SK-N-SH (cell line): ENCODE measurements around the gene OR13C3. TPM values are rescaled to one million over a fixed set of nuclear protein-coding genes. Genes with fewer than 3 reads are reported as not detected.

ENCODE experiments used
- CTCF ChIA-PET: fragments of 300-600, 350-600 bp; formaldehyde crosslinking; extraction: SDS; loops from one replicate; lab custom pipeline; 2021; lab: Yijun Ruan, JAX
- POLR2A ChIA-PET: fragments of 350-600 bp; sonication (Branson Sonifier 250); formaldehyde crosslinking; extraction: SDS; loops from one replicate; lab custom pipeline; 2020; ENCODE audit warnings: antibody characterized with exemption, inconsistent platforms; lab: Yijun Ruan, JAX
- DNase-seq: peaks from one replicate; pipeline ENCODE4 v3.0.0; 2012
- H2AFZ ChIP-seq: fragments of 200-600 bp; sonication (generic); 2 replicates; pipeline ENCODE4 v1.8.1; 2016; ENCODE audit warnings: antibody characterized with exemption, mild to moderate bottlenecking, low read depth
- H3F3A ChIP-seq: fragments of 200-600 bp; sonication (generic); replicated peaks from 2 replicates; pipeline ENCODE3; 2016; ENCODE audit warnings: antibody characterized with exemption, mild to moderate bottlenecking; ENCODE audit not compliant: insufficient read depth
- H3K27ac ChIP-seq, 2 experiments: fragments of 200-500 bp in 1 of 2; fragments of 200-600 bp in 1 of 2; sonication (Bioruptor generic) in 1 of 2; sonication (generic), shearing (Covaris generic) in 1 of 2; 2 replicates each; pipeline versions ENCODE4 v1.5.1 to v1.6.1; 2014 to 2016; ENCODE audit warnings: low read depth in 2 of 2, inconsistent platforms in 1 of 2, low read length in 1 of 2, mild to moderate bottlenecking in 1 of 2, mixed read lengths in 1 of 2
- H3K27me3 ChIP-seq: fragments of 200-600 bp; sonication (generic), shearing (Covaris generic); 2 replicates; pipeline ENCODE4 v1.6.1; 2016; ENCODE audit warnings: mixed run types; ENCODE audit not compliant: insufficient read depth
- H3K36me3 ChIP-seq, 2 experiments: fragments of 200-500 bp in 1 of 2; fragments of 200-600 bp in 1 of 2; sonication (Bioruptor generic) in 1 of 2; sonication (generic) in 1 of 2; replicated peaks in 1 of 2; 2 replicates each; pipeline versions ENCODE3 to v1.5.1; 2014 to 2016; ENCODE audit warnings: low read length in 1 of 2, mild to moderate bottlenecking in 1 of 2; ENCODE audit not compliant: insufficient read depth in 2 of 2, control insufficient read depth in 1 of 2
- H3K4me1 ChIP-seq, 2 experiments: fragments of 200-500 bp in 1 of 2; fragments of 200-600 bp in 1 of 2; sonication (Bioruptor generic) in 1 of 2; sonication (generic), shearing (Covaris generic) in 1 of 2; 2 replicates each; pipeline versions ENCODE4 v1.5.1 to v1.6.1; 2014 to 2016; ENCODE audit warnings: low read depth in 1 of 2, low read length in 1 of 2, mixed run types in 1 of 2; ENCODE audit not compliant: insufficient read depth in 2 of 2, control insufficient read depth in 1 of 2
- H3K4me2 ChIP-seq: fragments of 200-600 bp; sonication (generic), shearing (Covaris generic); 2 replicates; pipeline ENCODE4 v1.6.1; 2017; ENCODE audit warnings: mixed run types
- H3K4me3 ChIP-seq, 2 experiments: fragments of 200-500 bp in 1 of 2; fragments of 200-600 bp in 1 of 2; sonication (Bioruptor generic) in 1 of 2; sonication (generic), shearing (Covaris generic) in 1 of 2; 2 replicates each; pipeline versions ENCODE4 v1.5.1 to v1.8.1; 2014 to 2016; ENCODE audit warnings: low read depth in 2 of 2, inconsistent platforms in 1 of 2, low read length in 1 of 2, mild to moderate bottlenecking in 1 of 2, mixed read lengths in 1 of 2, moderate library complexity in 1 of 2
- H3K79me2 ChIP-seq: fragments of 200-600 bp; sonication (generic); 2 replicates; pipeline ENCODE4 v1.8.1; 2017; ENCODE audit warnings: mild to moderate bottlenecking; ENCODE audit not compliant: insufficient read depth
- H3K9ac ChIP-seq: fragments of 200-600 bp; sonication (generic); 2 replicates; pipeline ENCODE4 v1.6.1; 2017; ENCODE audit warnings: mixed run types
- H3K9me2 ChIP-seq: fragments of 200-600 bp; sonication (generic); 2 replicates; pipeline ENCODE4 v1.6.1; 2017; ENCODE audit warnings: mixed run types
- H3K9me3 ChIP-seq: fragments of 200-600 bp; sonication (generic); 2 replicates; pipeline ENCODE4 v1.6.1; 2017; ENCODE audit warnings: mixed run types, mild to moderate bottlenecking, moderate library complexity
- H4K20me1 ChIP-seq: fragments of 200-600 bp; sonication (generic); 2 replicates; pipeline ENCODE4 v1.6.1; 2017; ENCODE audit warnings: mild to moderate bottlenecking, mixed run types; ENCODE audit not compliant: insufficient read depth
- CHD2 ChIP-seq: fragments of 150-350 bp; IDR thresholded peaks from 2 replicates; pipeline ENCODE4 v1.6.1; 2018; ENCODE audit warnings: low read length; ENCODE audit not compliant: partially characterized antibody
- ELF1 ChIP-seq: IDR thresholded peaks from 2 replicates; pipeline ENCODE4 v1.4.0; 2012
- EP300 ChIP-seq, 2 experiments: IDR thresholded peaks; 2 replicates each; pipeline versions ENCODE4 v1.4.0 to v1.6.1; 2012; ENCODE audit warnings: borderline replicate concordance in 1 of 2, low read depth in 1 of 2, low read length in 1 of 2
- FOSL2 ChIP-seq: IDR thresholded peaks from 2 replicates; pipeline ENCODE4 v1.4.0; 2012; ENCODE audit warnings: low read depth, mild to moderate bottlenecking, moderate library complexity, borderline replicate concordance
- FOXJ3 ChIP-seq: sonication (generic); formaldehyde crosslinking; IDR thresholded peaks from 2 replicates; pipeline ENCODE4 v1.5.1; 2020; ENCODE audit warnings: mild to moderate bottlenecking, missing genetic modification reagents
- GABPA ChIP-seq: IDR thresholded peaks from 2 replicates; pipeline ENCODE4 v1.4.0; 2012; ENCODE audit warnings: low read depth, mild to moderate bottlenecking
- NFIC ChIP-seq: IDR thresholded peaks from 2 replicates; pipeline ENCODE4 v1.4.0; 2012; ENCODE audit warnings: borderline replicate concordance
- NRF1 ChIP-seq: IDR thresholded peaks from 2 replicates; pipeline ENCODE4 v1.6.1; 2012; ENCODE audit warnings: low read depth, mild to moderate bottlenecking, low read length
- RCOR1 ChIP-seq: fragments of 150-350 bp; IDR thresholded peaks from 2 replicates; pipeline ENCODE4 v1.6.1; 2017; ENCODE audit warnings: antibody characterized with exemption, low read length
- RXRA ChIP-seq: IDR thresholded peaks from 2 replicates; pipeline ENCODE4 v1.4.0; 2012; ENCODE audit warnings: low read depth, mild to moderate bottlenecking, borderline replicate concordance
- SMC3 ChIP-seq: IDR thresholded peaks from 2 replicates; pipeline ENCODE4 v1.6.1; 2012; ENCODE audit warnings: low read depth, low read length, improper control_type of control experiment
- TAF1 ChIP-seq: IDR thresholded peaks from 2 replicates; pipeline ENCODE4 v1.6.1; 2012; ENCODE audit warnings: low read depth, mild to moderate bottlenecking, low read length, moderate library complexity, borderline replicate concordance
- TEAD4 ChIP-seq: IDR thresholded peaks from 2 replicates; pipeline ENCODE4 v1.4.0; 2012; ENCODE audit warnings: mild to moderate bottlenecking, borderline replicate concordance; ENCODE audit not compliant: insufficient read depth
- YY1 ChIP-seq: IDR thresholded peaks from 2 replicates; pipeline ENCODE4 v1.4.0; 2012; ENCODE audit warnings: low read depth, mild to moderate bottlenecking
- WGBS: methylation state at CpG from one replicate; pipeline ENCODE4 v1.1.6; 2017; ENCODE audit warnings: low lambda C conversion rate; 5-methylcytosine and 5-hydroxymethylcytosine counted together
- polyA plus RNA-seq, 3 experiments: library from polyadenylated mRNA; depleted of rRNA; stranded (reverse); fragments of >200 nt; gene quantifications; 2 replicates each; pipeline ENCODE4 v1.2.3, GENCODE V29; 2012
- TF ChIP-seq, protein P1 (sequence below): fragments of 150-350 bp; IDR thresholded peaks from 2 replicates; pipeline ENCODE4 v1.6.1; 2016; ENCODE audit warnings: mild to moderate bottlenecking, low read depth, low read length
- TF ChIP-seq, protein P2 (sequence below): IDR thresholded peaks from 2 replicates; pipeline ENCODE4; 2012
- TF ChIP-seq, protein P3 (sequence below): IDR thresholded peaks from 2 replicates; pipeline ENCODE4 v1.4.0; 2012; ENCODE audit warnings: low read depth, borderline replicate concordance
- TF ChIP-seq, protein P4 (sequence below): IDR thresholded peaks from 2 replicates; pipeline ENCODE4 v1.4.0; 2012; ENCODE audit warnings: low read depth, borderline replicate concordance
- TF ChIP-seq, protein P5 (sequence below): fragments of 150-350 bp; IDR thresholded peaks from 2 replicates; pipeline ENCODE4 v1.6.1; 2017; ENCODE audit warnings: antibody characterized with exemption, low read length, low read depth, borderline replicate concordance
- TF ChIP-seq, protein P6 (sequence below): fragments of 200-600 bp; sonication (generic); IDR thresholded peaks from 2 replicates; pipeline ENCODE4 v1.6.1; 2017; ENCODE audit warnings: antibody characterized with exemption, mild to moderate bottlenecking, moderate library complexity

Gene OR13C3
- polyA plus RNA-seq, 1 of the 3 experiments (the other 2 are of a cell fraction), result not detected

DNA sequence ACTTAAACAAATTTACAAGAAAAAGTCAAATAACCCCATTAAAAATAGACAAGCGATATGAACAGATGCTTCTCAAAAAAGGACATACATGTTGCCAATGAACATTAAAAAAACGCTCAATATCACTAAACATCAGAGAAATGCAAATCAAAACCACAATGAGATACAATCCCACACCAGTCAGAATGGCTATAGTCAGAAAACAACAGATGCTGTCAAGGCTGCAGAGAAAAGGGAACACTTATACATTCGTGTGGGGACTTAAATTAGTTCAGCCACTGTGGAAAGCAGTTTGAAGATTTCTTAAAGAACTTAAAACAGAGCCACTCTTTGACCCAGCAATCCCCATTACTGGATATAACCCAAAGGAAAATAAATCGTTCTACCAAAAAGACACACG, 21.8 kb downstream of the OR13C3 start:
- 8% methylated on average over 5 of the region's 5 CpGs for WGBS
- no peak for DNase-seq

More for the DNA sequence above, 21.8 kb downstream of the OR13C3 start:
- no peaks in the 10 kb centered on the region for H3K27me3 ChIP-seq
- POLR2A ChIA-PET, result no interaction called here
- no peaks in the 10 kb centered on the region for H3K9me3 ChIP-seq
- no peak overlapping the region for H3K27ac ChIP-seq
- TF ChIP-seq GABPA (no peak), CHD2 (no peak), ELF1 (no peak), NRF1 (no peak), TAF1 (no peak), RXRA (no peak), RCOR1 (no peak), YY1 (no peak), FOSL2 (no peak), FOXJ3 (no peak), TEAD4 (no peak), EP300 (IDR thresholded peaks at IDR 0.05; ENCODE audit: borderline replicate concordance in 1 of 2, low read depth in 1 of 2, low read length in 1 of 2) (no peak), NFIC (no peak), SMC3 (no peak)
- TF ChIP-seq, protein P1, sequence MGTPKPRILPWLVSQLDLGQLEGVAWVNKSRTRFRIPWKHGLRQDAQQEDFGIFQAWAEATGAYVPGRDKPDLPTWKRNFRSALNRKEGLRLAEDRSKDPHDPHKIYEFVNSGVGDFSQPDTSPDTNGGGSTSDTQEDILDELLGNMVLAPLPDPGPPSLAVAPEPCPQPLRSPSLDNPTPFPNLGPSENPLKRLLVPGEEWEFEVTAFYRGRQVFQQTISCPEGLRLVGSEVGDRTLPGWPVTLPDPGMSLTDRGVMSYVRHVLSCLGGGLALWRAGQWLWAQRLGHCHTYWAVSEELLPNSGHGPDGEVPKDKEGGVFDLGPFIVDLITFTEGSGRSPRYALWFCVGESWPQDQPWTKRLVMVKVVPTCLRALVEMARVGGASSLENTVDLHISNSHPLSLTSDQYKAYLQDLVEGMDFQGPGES, result no peak
- TF ChIP-seq, protein P2, sequence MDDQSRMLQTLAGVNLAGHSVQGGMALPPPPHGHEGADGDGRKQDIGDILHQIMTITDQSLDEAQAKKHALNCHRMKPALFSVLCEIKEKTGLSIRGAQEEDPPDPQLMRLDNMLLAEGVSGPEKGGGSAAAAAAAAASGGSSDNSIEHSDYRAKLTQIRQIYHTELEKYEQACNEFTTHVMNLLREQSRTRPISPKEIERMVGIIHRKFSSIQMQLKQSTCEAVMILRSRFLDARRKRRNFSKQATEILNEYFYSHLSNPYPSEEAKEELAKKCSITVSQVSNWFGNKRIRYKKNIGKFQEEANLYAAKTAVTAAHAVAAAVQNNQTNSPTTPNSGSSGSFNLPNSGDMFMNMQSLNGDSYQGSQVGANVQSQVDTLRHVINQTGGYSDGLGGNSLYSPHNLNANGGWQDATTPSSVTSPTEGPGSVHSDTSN, result no peak
- TF ChIP-seq, protein P3, sequence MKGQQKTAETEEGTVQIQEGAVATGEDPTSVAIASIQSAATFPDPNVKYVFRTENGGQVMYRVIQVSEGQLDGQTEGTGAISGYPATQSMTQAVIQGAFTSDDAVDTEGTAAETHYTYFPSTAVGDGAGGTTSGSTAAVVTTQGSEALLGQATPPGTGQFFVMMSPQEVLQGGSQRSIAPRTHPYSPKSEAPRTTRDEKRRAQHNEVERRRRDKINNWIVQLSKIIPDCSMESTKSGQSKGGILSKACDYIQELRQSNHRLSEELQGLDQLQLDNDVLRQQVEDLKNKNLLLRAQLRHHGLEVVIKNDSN, result no peak
- TF ChIP-seq, protein P4, sequence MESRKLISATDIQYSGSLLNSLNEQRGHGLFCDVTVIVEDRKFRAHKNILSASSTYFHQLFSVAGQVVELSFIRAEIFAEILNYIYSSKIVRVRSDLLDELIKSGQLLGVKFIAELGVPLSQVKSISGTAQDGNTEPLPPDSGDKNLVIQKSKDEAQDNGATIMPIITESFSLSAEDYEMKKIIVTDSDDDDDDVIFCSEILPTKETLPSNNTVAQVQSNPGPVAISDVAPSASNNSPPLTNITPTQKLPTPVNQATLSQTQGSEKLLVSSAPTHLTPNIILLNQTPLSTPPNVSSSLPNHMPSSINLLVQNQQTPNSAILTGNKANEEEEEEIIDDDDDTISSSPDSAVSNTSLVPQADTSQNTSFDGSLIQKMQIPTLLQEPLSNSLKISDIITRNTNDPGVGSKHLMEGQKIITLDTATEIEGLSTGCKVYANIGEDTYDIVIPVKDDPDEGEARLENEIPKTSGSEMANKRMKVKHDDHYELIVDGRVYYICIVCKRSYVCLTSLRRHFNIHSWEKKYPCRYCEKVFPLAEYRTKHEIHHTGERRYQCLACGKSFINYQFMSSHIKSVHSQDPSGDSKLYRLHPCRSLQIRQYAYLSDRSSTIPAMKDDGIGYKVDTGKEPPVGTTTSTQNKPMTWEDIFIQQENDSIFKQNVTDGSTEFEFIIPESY, result no peak
- TF ChIP-seq, protein P5, sequence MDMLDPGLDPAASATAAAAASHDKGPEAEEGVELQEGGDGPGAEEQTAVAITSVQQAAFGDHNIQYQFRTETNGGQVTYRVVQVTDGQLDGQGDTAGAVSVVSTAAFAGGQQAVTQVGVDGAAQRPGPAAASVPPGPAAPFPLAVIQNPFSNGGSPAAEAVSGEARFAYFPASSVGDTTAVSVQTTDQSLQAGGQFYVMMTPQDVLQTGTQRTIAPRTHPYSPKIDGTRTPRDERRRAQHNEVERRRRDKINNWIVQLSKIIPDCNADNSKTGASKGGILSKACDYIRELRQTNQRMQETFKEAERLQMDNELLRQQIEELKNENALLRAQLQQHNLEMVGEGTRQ, result no peak
- TF ChIP-seq, protein P6, sequence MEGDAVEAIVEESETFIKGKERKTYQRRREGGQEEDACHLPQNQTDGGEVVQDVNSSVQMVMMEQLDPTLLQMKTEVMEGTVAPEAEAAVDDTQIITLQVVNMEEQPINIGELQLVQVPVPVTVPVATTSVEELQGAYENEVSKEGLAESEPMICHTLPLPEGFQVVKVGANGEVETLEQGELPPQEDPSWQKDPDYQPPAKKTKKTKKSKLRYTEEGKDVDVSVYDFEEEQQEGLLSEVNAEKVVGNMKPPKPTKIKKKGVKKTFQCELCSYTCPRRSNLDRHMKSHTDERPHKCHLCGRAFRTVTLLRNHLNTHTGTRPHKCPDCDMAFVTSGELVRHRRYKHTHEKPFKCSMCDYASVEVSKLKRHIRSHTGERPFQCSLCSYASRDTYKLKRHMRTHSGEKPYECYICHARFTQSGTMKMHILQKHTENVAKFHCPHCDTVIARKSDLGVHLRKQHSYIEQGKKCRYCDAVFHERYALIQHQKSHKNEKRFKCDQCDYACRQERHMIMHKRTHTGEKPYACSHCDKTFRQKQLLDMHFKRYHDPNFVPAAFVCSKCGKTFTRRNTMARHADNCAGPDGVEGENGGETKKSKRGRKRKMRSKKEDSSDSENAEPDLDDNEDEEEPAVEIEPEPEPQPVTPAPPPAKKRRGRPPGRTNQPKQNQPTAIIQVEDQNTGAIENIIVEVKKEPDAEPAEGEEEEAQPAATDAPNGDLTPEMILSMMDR, result no peak
- TF ChIP-seq, all 33 proteins: peak for 0
- H3K36me3 ChIP-seq, result no peaks in the 10 kb centered on the region
- no peak overlapping the region for H3K4me3 ChIP-seq
- H3K9me2 ChIP-seq, result no peaks in the 10 kb centered on the region
- H3K79me2 ChIP-seq, result no peaks in the 10 kb centered on the region
- H4K20me1 ChIP-seq, result no peaks in the 10 kb centered on the region
- H3K4me1 ChIP-seq, result no peaks in the 10 kb centered on the region
- H3K9ac ChIP-seq, result no peak overlapping the region
- no peak overlapping the region for H2AFZ ChIP-seq
- H3F3A ChIP-seq, result no peaks in the 10 kb centered on the region
- CTCF ChIA-PET, result no interaction called here
- H3K4me2 ChIP-seq, result no peak overlapping the region
